RWPE2 (cell line): ENCODE results near the gene PLA2G2D.

Experiments
- ATAC-seq: fragments of 200-7000 bp; cut with Tn5 transposase; 3 replicates; pipeline ENCODE4 v1.9.1; 2021; ENCODE audit warnings: low read depth
- DNase-seq: peaks from one replicate; pipeline ENCODE4 v3.0.0-alpha.2; 2020; ENCODE audit warnings: low spot score
- H3K27ac ChIP-seq: fragments of 450-650 bp; 2 replicates; pipeline ENCODE4 v1.5.1; 2017; ENCODE audit warnings: mild to moderate bottlenecking; ENCODE audit not compliant: poor library complexity, severe bottlenecking
- H3K27me3 ChIP-seq: fragments of 250-450 bp; sonication (Bioruptor Pico); 2 replicates; pipeline ENCODE4 v1.5.1; 2021; ENCODE audit warnings: mild to moderate bottlenecking, moderate library complexity; ENCODE audit not compliant: insufficient read depth, poor library complexity, severe bottlenecking
- H3K36me3 ChIP-seq: fragments of 250-450 bp; sonication (Bioruptor Pico); 2 replicates; pipeline ENCODE4 v1.5.1; 2020; ENCODE audit warnings: low read depth, mild to moderate bottlenecking, moderate library complexity
- H3K4me1 ChIP-seq: fragments of 250-450 bp; sonication (Bioruptor Pico); 2 replicates; pipeline ENCODE4 v1.5.1; 2021; ENCODE audit warnings: mild to moderate bottlenecking, moderate library complexity; ENCODE audit not compliant: insufficient read depth, poor library complexity, severe bottlenecking
- H3K4me3 ChIP-seq: fragments of 250-450 bp; sonication (Bioruptor Pico); 2 replicates; pipeline ENCODE4 v1.5.1; 2021; ENCODE audit warnings: mild to moderate bottlenecking, moderate library complexity; ENCODE audit not compliant: severe bottlenecking
- H3K9me3 ChIP-seq: fragments of 250-450 bp; sonication (Bioruptor Pico); 2 replicates; pipeline ENCODE4 v1.5.1; 2021; ENCODE audit warnings: mild to moderate bottlenecking, moderate library complexity; ENCODE audit not compliant: severe bottlenecking
- TF ChIP-seq, protein P1 (sequence below): fragments of 450-650 bp; IDR thresholded peaks from one replicate; pipeline ENCODE4 v1.5.1; 2017; ENCODE audit warnings: mild to moderate bottlenecking, moderate library complexity; ENCODE audit not compliant: poor library complexity, severe bottlenecking

PLA2G2D gene

DNA sequence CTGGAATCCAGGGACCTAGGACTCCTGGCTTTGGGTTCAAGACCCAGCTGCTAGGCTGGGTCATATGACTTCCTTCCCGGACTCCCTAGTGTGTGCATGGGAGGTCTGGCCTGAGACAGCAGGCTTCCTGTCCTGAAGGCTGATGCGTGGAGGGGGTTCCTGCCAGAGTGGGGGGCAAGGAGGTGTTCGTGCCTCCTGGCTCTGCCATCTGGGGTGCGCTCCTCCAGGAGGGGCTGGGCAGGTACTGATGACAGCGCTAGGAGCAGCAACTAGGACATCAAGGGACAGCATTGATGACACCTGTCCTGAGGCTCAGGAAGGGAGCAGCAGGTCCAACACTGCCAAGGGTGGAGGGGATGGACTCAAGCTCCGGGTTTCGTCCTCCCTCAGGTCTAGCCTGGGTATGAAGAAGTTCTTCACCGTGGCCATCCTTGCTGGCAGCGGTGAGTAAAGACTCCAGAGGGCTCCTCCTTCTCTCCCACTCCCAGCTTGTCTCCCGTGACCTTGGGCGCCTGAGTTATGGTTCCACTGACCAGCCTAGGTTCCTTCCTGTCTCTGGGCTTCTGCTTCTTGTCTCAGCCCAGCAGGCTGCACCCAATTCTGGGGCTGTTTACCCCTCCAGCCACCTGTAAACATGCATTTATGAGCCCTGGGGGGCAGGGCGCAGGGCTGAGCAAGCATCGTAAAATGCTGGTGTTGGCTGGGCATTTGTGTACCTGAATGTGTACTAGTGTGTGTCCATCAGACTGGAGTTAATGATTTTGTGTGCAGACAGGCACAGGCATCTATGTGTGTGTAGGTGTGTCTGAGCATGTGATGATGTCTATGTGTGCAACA is 20.7 kb upstream of the PLA2G2D start:
- TF ChIP-seq, protein P1, sequence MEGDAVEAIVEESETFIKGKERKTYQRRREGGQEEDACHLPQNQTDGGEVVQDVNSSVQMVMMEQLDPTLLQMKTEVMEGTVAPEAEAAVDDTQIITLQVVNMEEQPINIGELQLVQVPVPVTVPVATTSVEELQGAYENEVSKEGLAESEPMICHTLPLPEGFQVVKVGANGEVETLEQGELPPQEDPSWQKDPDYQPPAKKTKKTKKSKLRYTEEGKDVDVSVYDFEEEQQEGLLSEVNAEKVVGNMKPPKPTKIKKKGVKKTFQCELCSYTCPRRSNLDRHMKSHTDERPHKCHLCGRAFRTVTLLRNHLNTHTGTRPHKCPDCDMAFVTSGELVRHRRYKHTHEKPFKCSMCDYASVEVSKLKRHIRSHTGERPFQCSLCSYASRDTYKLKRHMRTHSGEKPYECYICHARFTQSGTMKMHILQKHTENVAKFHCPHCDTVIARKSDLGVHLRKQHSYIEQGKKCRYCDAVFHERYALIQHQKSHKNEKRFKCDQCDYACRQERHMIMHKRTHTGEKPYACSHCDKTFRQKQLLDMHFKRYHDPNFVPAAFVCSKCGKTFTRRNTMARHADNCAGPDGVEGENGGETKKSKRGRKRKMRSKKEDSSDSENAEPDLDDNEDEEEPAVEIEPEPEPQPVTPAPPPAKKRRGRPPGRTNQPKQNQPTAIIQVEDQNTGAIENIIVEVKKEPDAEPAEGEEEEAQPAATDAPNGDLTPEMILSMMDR: no peak
- ATAC-seq (no peak), DNase-seq (no peak)
- Histone ChIP-seq H3K36me3 (no peaks in the 10 kb centered on the region), H3K27ac (no peak overlapping the region), H3K4me1 (peaks cover 5% of the 10 kb centered on the region), H3K9me3 (no peaks in the 10 kb centered on the region), H3K4me3 (no peak overlapping the region), H3K27me3 (no peaks in the 10 kb centered on the region)

- DNase-seq (no peak), ATAC-seq (no peak)
- no peaks in the 10 kb centered on the region for H3K27me3 ChIP-seq
- no peaks in the 10 kb centered on the region for H3K36me3 ChIP-seq
- H3K4me1 ChIP-seq: peaks cover 5% of the 10 kb centered on the region
- no peak within 1 kb of the TSS for H3K4me3 ChIP-seq
- no peak within 1 kb of the TSS for H3K27ac ChIP-seq
- TF ChIP-seq, protein P1: no peak
- H3K9me3 ChIP-seq: no peaks in the 10 kb centered on the region
These were observed 19.7 kb upstream of the PLA2G2D start, which contains the start of gene PLA2G2F for GRCh38 chr1:20138961-20139550. PLA2G2F (plus strand) TSS chr1:20139323; CDS start chr1:20139428, 105 bp downstream.

DNA sequence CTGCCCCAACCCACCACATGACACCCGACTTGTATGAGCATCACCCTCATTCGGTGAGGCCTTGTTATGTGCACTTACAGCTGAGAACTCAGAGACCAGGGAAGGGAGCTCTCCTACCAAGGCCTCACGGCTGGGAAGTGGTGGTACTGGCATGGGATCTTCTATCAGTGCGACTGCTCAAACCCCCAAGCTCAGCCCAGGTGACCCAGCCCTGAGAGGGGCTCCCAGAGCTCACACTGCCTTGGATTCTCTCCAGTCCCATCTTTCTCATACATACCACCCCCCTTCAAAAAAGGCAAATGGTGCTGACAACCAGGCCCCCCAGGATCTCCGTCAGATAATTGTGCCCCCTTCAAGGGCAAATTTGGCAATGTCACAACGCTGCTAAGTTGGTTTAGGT is 19.0 kb upstream of the PLA2G2D start:
- no peaks in the 10 kb centered on the region for H3K9me3 ChIP-seq
- DNase-seq (no peak), ATAC-seq (no peak)
- TF ChIP-seq, protein P1: no peak
- no peak overlapping the region for H3K4me3 ChIP-seq
- H3K36me3 ChIP-seq: no peaks in the 10 kb centered on the region
- peaks cover 5% of the 10 kb centered on the region for H3K4me1 ChIP-seq
- H3K27me3 ChIP-seq: no peaks in the 10 kb centered on the region
- no peak overlapping the region for H3K27ac ChIP-seq

GRCh38 chr1:20137604-20138003 is 18.3 kb upstream of the PLA2G2D start:
- Histone ChIP-seq H3K4me1 (peaks cover 5% of the 10 kb centered on the region), H3K27ac (no peak overlapping the region), H3K9me3 (no peaks in the 10 kb centered on the region), H3K27me3 (no peaks in the 10 kb centered on the region), H3K36me3 (no peaks in the 10 kb centered on the region), H3K4me3 (no peak overlapping the region)
- no peak for DNase-seq
- TF ChIP-seq, protein P1: no peak
- ATAC-seq: no peak

DNA sequence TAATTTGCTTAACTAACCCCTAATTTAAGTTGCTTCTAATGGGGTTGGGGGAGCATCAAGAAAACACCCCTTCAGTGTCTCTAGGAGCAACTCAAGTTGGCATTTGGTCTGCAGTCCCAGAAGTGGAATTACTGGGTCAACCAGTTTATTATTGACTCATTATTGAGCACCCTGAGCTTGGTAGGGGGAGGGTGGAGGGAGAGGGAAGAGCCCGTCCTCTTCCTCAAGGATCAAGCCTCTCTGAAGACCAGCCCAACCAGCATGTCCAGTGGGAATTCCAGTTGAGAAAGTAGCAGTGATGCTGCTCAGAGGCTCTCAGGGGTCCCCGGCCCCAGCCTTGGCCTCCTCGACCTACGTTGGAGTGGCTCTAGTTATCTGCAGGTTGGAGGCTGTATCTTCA is 17.7 kb upstream of the PLA2G2D start:
- Histone ChIP-seq H3K4me3 (no peak overlapping the region), H3K4me1 (peaks cover 5% of the 10 kb centered on the region), H3K27ac (no peak overlapping the region), H3K36me3 (no peaks in the 10 kb centered on the region), H3K9me3 (no peaks in the 10 kb centered on the region), H3K27me3 (no peaks in the 10 kb centered on the region)
- ATAC-seq (no peak), DNase-seq (no peak)
- TF ChIP-seq, protein P1: no peak
